Thyroid gland (tissue), 4 donors: Measurements from ENCODE around the gene C5orf22.

ENCODE experiments used
- POLR2A ChIP-seq, 2 donors: fragments of 450-650 bp; IDR thresholded peaks; one replicate each; pipeline ENCODE4 v1.6.1; 2017; ENCODE audit warnings: antibody characterized with exemption in 2 of 2, mild to moderate bottlenecking in 2 of 2, moderate library complexity in 1 of 2
- TF ChIP-seq, protein P1 (sequence below), 6 experiments: fragments of 200-600 bp in 3 of 6; fragments of 450-650 bp in 3 of 6; sonication (generic) in 3 of 6; IDR thresholded peaks; one replicate each; pipeline ENCODE4 v1.5.1; 2016 to 2019; ENCODE audit warnings: antibody characterized with exemption in 6 of 6, mild to moderate bottlenecking in 2 of 6, inconsistent platforms in 1 of 6, moderate library complexity in 1 of 6

DNA sequence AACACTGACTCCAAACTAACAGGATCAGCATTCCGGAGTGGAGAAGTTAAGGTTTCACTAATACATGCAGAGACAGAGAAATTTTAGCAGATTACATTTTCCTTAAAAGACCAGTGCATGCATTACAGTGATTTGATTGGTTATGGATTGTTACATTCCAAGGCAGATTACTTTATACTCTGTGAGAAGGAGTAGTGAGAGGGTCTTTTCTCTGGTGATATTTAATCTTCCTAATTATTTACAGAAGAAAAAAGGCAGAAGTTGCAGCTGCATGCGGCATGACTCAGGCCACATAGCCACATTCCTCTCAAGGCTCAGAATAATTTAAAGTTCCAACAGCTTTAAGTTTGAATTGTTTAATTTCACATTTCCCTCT, 53.8 kb downstream of the C5orf22 start:
- TF ChIP-seq, protein P1, sequence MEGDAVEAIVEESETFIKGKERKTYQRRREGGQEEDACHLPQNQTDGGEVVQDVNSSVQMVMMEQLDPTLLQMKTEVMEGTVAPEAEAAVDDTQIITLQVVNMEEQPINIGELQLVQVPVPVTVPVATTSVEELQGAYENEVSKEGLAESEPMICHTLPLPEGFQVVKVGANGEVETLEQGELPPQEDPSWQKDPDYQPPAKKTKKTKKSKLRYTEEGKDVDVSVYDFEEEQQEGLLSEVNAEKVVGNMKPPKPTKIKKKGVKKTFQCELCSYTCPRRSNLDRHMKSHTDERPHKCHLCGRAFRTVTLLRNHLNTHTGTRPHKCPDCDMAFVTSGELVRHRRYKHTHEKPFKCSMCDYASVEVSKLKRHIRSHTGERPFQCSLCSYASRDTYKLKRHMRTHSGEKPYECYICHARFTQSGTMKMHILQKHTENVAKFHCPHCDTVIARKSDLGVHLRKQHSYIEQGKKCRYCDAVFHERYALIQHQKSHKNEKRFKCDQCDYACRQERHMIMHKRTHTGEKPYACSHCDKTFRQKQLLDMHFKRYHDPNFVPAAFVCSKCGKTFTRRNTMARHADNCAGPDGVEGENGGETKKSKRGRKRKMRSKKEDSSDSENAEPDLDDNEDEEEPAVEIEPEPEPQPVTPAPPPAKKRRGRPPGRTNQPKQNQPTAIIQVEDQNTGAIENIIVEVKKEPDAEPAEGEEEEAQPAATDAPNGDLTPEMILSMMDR (IDR thresholded peaks at IDR 0.05) = no peak
- no peak for TF ChIP-seq POLR2A (IDR thresholded peaks at IDR 0.05)
